Heart right ventricle (tissue), 16 donors: ENCODE data around the gene GHRH. TPM values are rescaled to one million over a fixed set of nuclear protein-coding genes. Genes with fewer than 3 reads are reported as not detected.

Source experiments
- ATAC-seq, 8 donors: fragments of 200-7000 bp; cut with Tn5 transposase; one replicate each; pipeline ENCODE4 v1.9.1; 2020; ENCODE audit warnings: mild to moderate bottlenecking in 8 of 8, moderate library complexity in 8 of 8, moderate number of reproducible peaks in 1 of 8
- DNase-seq, 2 donors: peaks; one replicate each; pipeline ENCODE4 v3.0.0-alpha.2; 2020
- H3K27ac ChIP-seq, 10 donors: fragments of 200-600 bp; sonication (generic) in 2 of 10; one replicate each; pipeline versions ENCODE4 v1.5.0 to v1.8.0; 2020 to 2022; ENCODE audit warnings: mild to moderate bottlenecking in 3 of 10
- H3K27me3 ChIP-seq, 7 donors: fragments of 200-600 bp; one replicate each; pipeline ENCODE4 v1.8.0; 2021 to 2022; ENCODE audit warnings: mild to moderate bottlenecking in 2 of 7
- H3K36me3 ChIP-seq, 9 donors: fragments of 200-600 bp; sonication (generic) in 1 of 9; one replicate each; pipeline versions ENCODE4 v1.5.0 to v1.8.0; 2020 to 2022; ENCODE audit warnings: mild to moderate bottlenecking in 2 of 9
- H3K4me1 ChIP-seq, 9 donors: fragments of 200-600 bp; sonication (generic) in 1 of 9; one replicate each; pipeline versions ENCODE4 v1.5.0 to v1.8.0; 2020 to 2022; ENCODE audit warnings: mild to moderate bottlenecking in 4 of 9
- H3K4me3 ChIP-seq, 10 donors: fragments of 200-600 bp; sonication (generic) in 2 of 10; one replicate each; pipeline versions ENCODE4 v1.5.0 to v1.8.0; 2020 to 2022; ENCODE audit warnings: mild to moderate bottlenecking in 7 of 10, moderate library complexity in 2 of 10
- H3K9me3 ChIP-seq, 11 donors: fragments of 200-600 bp in 10 of 11; sonication (generic) in 2 of 11; one replicate each; pipeline versions ENCODE4 v1.5.0 to v1.8.0; 2013 to 2022; ENCODE audit warnings: mild to moderate bottlenecking in 2 of 11, control low read depth in 1 of 11, moderate library complexity in 1 of 11
- WGBS, 2 donors: extraction: QIAGEN DNeasy Blood & Tissue Kit; methylation state at CpG; one replicate each; pipeline ENCODE4 v1.1.7; 2013; ENCODE audit warnings: inconsistent platforms in 1 of 2; 5-methylcytosine and 5-hydroxymethylcytosine counted together
- intact Hi-C, 10 donors: fragments of 100-400 bp; cut with DNase I; formaldehyde crosslinking; loops; one replicate each; pipeline versions ENCODE4 v1.11.1 to v1.14.2; 2022
- polyA plus RNA-seq, 2 donors: library from polyadenylated mRNA; stranded (reverse); fragments of 200-250 nt; gene quantifications; one replicate each; pipeline ENCODE4 v1.2.3, GENCODE V29; 2013
- total RNA-seq, 10 donors: library from RNA; stranded (reverse); fragmentation: NEBNext Ultra II Directional in 3 of 10; extraction: Animal tissue kit (Norgen Biotek cat#: 25700) in 3 of 10; gene quantifications; one replicate each; pipeline versions ENCODE4 v1.2.1 to v1.2.4, GENCODE V29; 2021 to 2023
- TF ChIP-seq, protein P1 (sequence below), 9 donors: fragments of 200-600 bp; sonication (generic) in 2 of 9; IDR thresholded peaks; one replicate each; pipeline versions ENCODE4 v1.5.0 to v1.8.0; 2021 to 2022; ENCODE audit warnings: antibody characterized with exemption in 9 of 9, mild to moderate bottlenecking in 5 of 9, moderate library complexity in 1 of 9
- donor health status: Arrhythmogenic right ventricular cardiomyopathy.
- donor health status: ischemic (EF 13 %, LVEDD 7.1; RV severe dilation, severe dysfunction).
- donor health status: healthy with polysubstance abuse.
- donor health status: DM: no; HTN: yes; CAD: no.
- donor health status: DM: no; HTN: no; CAD: no.
- donor health status: ischemic (EF 25% LVEDD 6.9; RV normal size, moderate dysfunction).
- donor health status: ischemic (EF 25% LVEDD 5.7; RV mildly dilated, moderate dysfunction).
- donor health status: healthy.
- donor health status: DM: yes; HTN: yes; CAD: no.
- donor health status: Ischemic cardiomyopathy.
- donor health status: ischemic (EF 35%, LVEDD 5.7; RV mildly dilated, moderate dysfunction).
- donor health status: nonischemic (EF 11% LVEDD 7.7; RV severe dilation, severe dysfunction).
- donor health status: DM: yes; HTN: yes; CAD: no.
- donor health status: PGD.
- donor health status: ischemic (EF 29% LVEDD 5.4; RV normal size, mild dysfunction).
- donor health status: nonischemic (EF 23%, LVEDD 6.1; RV moderate dilation, normal function).

The GHRH gene
- total and polyA plus RNA-seq, 12 donors, result 0.85 to 2.5 (median 1.8) TPM; not detected in 9

DNA sequence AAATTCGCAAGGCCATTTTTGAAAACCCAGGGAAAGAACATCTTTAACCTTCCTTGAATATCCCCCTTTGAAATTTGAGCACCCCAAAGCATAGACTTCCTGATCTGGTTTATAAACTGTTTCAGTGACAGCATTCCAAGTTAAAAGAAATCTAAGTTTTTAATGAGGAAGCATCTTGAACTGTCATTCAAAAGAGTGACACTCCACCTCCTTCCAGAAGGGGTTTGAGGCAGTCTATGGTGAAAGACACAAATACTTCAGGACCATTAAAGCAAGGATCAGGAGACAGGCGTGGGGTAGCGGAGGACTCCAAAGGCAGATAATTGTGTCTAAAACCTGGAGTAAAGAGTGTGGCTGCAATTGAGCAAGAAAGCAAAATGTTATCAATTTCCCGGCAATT lies 691 bp downstream of the GHRH start:
- Histone ChIP-seq H3K27me3 (peaks cover 0 to 42% (median 16%) of the 10 kb centered on the region in 7 donors), H3K27ac (no peak overlapping the region), H3K4me1 (peaks cover 0 to 4% (median 0%) of the 10 kb centered on the region in 9 donors), H3K4me3 (no peak overlapping the region), H3K9me3 (no peaks in the 10 kb centered on the region), H3K36me3 (no peaks in the 10 kb centered on the region)
- ATAC-seq, result no peak
- TF ChIP-seq, protein P1, sequence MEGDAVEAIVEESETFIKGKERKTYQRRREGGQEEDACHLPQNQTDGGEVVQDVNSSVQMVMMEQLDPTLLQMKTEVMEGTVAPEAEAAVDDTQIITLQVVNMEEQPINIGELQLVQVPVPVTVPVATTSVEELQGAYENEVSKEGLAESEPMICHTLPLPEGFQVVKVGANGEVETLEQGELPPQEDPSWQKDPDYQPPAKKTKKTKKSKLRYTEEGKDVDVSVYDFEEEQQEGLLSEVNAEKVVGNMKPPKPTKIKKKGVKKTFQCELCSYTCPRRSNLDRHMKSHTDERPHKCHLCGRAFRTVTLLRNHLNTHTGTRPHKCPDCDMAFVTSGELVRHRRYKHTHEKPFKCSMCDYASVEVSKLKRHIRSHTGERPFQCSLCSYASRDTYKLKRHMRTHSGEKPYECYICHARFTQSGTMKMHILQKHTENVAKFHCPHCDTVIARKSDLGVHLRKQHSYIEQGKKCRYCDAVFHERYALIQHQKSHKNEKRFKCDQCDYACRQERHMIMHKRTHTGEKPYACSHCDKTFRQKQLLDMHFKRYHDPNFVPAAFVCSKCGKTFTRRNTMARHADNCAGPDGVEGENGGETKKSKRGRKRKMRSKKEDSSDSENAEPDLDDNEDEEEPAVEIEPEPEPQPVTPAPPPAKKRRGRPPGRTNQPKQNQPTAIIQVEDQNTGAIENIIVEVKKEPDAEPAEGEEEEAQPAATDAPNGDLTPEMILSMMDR (IDR thresholded peaks at IDR 0.05), result no peak
- intact Hi-C loops, result loop anchor here in 1 of 10 donors (10.0 kb wide), 1 partner anchor 56 kb away; no protein-coding TSS in a partner anchor
- WGBS, 2 donors, result 82 to 92% methylated on average over 4 of the region's 4 CpGs
- DNase-seq, result no peak

DNA sequence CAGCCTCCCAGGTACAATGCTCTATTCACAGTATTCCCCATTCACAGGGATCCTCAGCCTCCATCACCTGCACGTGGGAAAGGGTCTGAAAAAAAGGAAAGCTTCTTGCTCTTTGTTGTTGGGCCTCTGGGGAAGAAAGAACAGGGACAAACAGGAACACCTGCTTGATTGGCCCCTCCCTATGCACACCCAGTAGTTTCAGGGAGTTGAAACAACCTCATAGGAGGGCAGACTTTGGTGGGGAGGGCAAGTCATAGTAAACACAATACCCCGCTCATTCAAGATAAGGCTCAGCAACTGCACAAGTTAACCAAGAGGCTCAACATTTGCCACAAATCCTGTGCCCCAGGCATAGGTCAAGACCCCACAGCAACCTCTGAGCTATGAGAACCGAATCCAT lies 1.7 kb downstream of the GHRH start:
- Histone ChIP-seq H3K27ac (no peak overlapping the region), H3K4me3 (no peak overlapping the region), H3K9me3 (peaks cover 0 to 3% (median 0%) of the 10 kb centered on the region in 11 donors), H3K27me3 (peaks cover 0 to 42% (median 16%) of the 10 kb centered on the region in 7 donors), H3K36me3 (no peaks in the 10 kb centered on the region), H3K4me1 (peaks cover 0 to 2% (median 0%) of the 10 kb centered on the region in 9 donors)
- intact Hi-C loops, result loop anchor here in 1 of 10 donors (10.0 kb wide), 1 partner anchor 55 kb away; no protein-coding TSS in a partner anchor
- TF ChIP-seq, protein P1 (IDR thresholded peaks at IDR 0.05), result no peak
- 52 to 55% methylated on average over 3 of the region's 3 CpGs for WGBS, 2 donors
- no peak for ATAC-seq
- DNase-seq, result no peak

DNA sequence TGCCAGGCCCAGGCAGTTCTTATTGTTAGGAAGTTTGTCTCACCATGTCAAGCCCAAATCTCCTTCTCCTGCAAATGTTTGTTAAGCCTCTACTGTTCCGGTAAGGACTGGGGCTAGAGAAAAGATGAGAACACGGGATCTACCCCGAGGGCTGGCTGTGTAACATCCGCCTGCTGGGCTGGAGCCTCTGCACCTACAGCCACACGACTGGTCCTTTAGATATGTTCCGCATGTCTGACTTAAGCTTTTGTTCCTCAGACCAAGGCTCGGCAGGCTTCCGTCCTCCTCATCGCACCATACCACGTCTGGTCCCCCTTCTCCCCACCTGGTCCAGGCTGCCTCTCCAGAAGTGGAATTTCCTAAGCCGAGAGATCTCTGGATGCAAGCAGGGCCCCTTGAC lies 2.6 kb downstream of the GHRH start:
- H3K4me3 ChIP-seq, result no peak overlapping the region
- DNase-seq (no peak), ATAC-seq (no peak)
- H3K36me3 ChIP-seq, result no peaks in the 10 kb centered on the region
- H3K9me3 ChIP-seq, result peaks cover 0 to 11% (median 3%) of the 10 kb centered on the region in 11 donors
- TF ChIP-seq, protein P1 (IDR thresholded peaks at IDR 0.05), result no peak
- no peak overlapping the region for H3K27ac ChIP-seq
- H3K4me1 ChIP-seq, result no peaks in the 10 kb centered on the region
- 68 to 76% methylated on average over 11 of the region's 11 CpGs for WGBS, 2 donors
- intact Hi-C loops, result no loop called here
- peaks cover 0 to 42% (median 16%) of the 10 kb centered on the region in 7 donors for H3K27me3 ChIP-seq

DNA sequence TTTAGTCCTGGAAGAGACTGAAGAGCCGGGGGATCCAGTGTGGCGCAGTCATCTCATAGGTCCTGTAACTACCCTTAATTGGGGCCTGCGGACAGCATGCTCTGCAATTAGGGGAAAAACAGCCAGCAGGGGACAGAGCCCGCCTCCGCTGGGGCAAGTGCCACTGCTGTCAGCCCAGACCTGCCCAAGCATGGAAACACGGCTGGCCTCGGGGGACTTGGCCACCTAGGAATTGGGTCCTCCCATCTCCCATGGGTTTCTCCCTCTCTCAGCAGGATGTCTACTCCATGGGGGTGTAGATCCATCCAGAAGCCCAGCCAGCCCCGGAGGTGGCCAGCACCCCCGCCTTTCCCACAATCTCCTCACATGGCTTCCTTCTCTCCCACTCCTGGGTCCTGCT lies 3.6 kb downstream of the GHRH start:
- ATAC-seq, result no peak
- intact Hi-C loops, result no loop called here

More for the DNA sequence above, 3.6 kb downstream of the GHRH start:
- no peak overlapping the region for H3K27ac ChIP-seq
- peaks cover 0 to 38% (median 16%) of the 10 kb centered on the region in 7 donors for H3K27me3 ChIP-seq
- TF ChIP-seq, protein P1 (IDR thresholded peaks at IDR 0.05), result no peak
- peaks cover 0 to 15% (median 3%) of the 10 kb centered on the region in 11 donors for H3K9me3 ChIP-seq
- no peaks in the 10 kb centered on the region for H3K36me3 ChIP-seq
- 63 to 64% methylated on average over 9 of the region's 9 CpGs for WGBS, 2 donors
- H3K4me3 ChIP-seq, result no peak overlapping the region
- H3K4me1 ChIP-seq, result no peaks in the 10 kb centered on the region
- no peak for DNase-seq
